Midbrain (tissue), 1 donor: Measurements from ENCODE around the gene MRPL1.
A peak's percentile ranks its signal among the peaks of the same experiment; 100 is the strongest.
"Not testable (repeated sequence)": the region's sequence is repeated elsewhere in the genome, so short reads cannot be mapped to it uniquely, and the experiment has no call there.

Source experiments
- DNase-seq: peaks from one replicate; lab custom pipeline; 2025; lab: John Stamatoyannopoulos, UW

Gene MRPL1

GRCh38 chr4:77849278-77849965 lies 13.2 kb upstream of the MRPL1 start:
- no peak for DNase-seq

GRCh38 chr4:77852892-77853495 lies 9.6 kb upstream of the MRPL1 start:
- DNase-seq: no peak

- no peak for DNase-seq
Observed at GRCh38 chr4:77854431-77855111, 8.1 kb upstream of the MRPL1 start.

- no peak for DNase-seq
Observed at GRCh38 chr4:77856152-77856551, 6.5 kb upstream of the MRPL1 start.

- DNase-seq: peak; percentile 1
Observed at GRCh38 chr4:77859256-77859655, 3.4 kb upstream of the MRPL1 start.

- peak; percentile 19 for DNase-seq
Observed at GRCh38 chr4:77861495-77861894, 1.1 kb upstream of the MRPL1 start.

GRCh38 chr4:77863341-77863740 lies 711 bp downstream of the MRPL1 start:
- DNase-seq: not testable (repeated sequence)

- no peak for DNase-seq
Observed at GRCh38 chr4:77865259-77865658, 2.6 kb downstream of the MRPL1 start.

GRCh38 chr4:77872723-77873445 lies 10.3 kb downstream of the MRPL1 start:
- DNase-seq: no peak

- no peak for DNase-seq
Observed at GRCh38 chr4:77877167-77877566, 14.5 kb downstream of the MRPL1 start.

- DNase-seq: no peak
Observed at GRCh38 chr4:77877771-77878565, 15.3 kb downstream of the MRPL1 start.

- DNase-seq: no peak
Observed at GRCh38 chr4:77880784-77881183, 18.2 kb downstream of the MRPL1 start.

GRCh38 chr4:77881460-77882295 lies 19.0 kb downstream of the MRPL1 start:
- DNase-seq: no peak

GRCh38 chr4:77893451-77893850 lies 30.8 kb downstream of the MRPL1 start:
- no peak for DNase-seq

GRCh38 chr4:77899607-77900006 lies 37.0 kb downstream of the MRPL1 start:
- DNase-seq: no peak

- DNase-seq: no peak
Observed at GRCh38 chr4:77903186-77903585, 40.6 kb downstream of the MRPL1 start.

- no peak for DNase-seq
Observed at GRCh38 chr4:77905651-77906263, 43.1 kb downstream of the MRPL1 start.

GRCh38 chr4:77910676-77911075 lies 48.0 kb downstream of the MRPL1 start:
- DNase-seq: no peak

GRCh38 chr4:77911091-77911490 lies 48.5 kb downstream of the MRPL1 start:
- no peak for DNase-seq

GRCh38 chr4:77911842-77912450 lies 49.3 kb downstream of the MRPL1 start:
- no peak for DNase-seq
